GM12891 (cell line): ENCODE data around the gene ZNHIT2.

Experiments
- POLR2A ChIP-seq: IDR thresholded peaks from 2 replicates; pipeline ENCODE4 v1.6.1; 2011; ENCODE audit warnings: low read depth, low read length, control low read depth
- POLR2AphosphoS5 ChIP-seq: IDR thresholded peaks from 2 replicates; pipeline ENCODE4 v1.6.1; 2011; ENCODE audit warnings: low read depth, low read length, control low read depth
- TAF1 ChIP-seq: IDR thresholded peaks from 2 replicates; pipeline ENCODE4 v1.6.1; 2011; ENCODE audit warnings: low read depth, low read length, control low read depth

GRCh38 chr11:65115361-65116082, 2.0 kb downstream of the ZNHIT2 start:
- TF ChIP-seq POLR2A: peak; percentile 48; the same call in 1 of the 2 replicates
- peak; percentile 52 for TF ChIP-seq POLR2AphosphoS5
- TF ChIP-seq TAF1: no peak
